ENCODE measurements around the gene TMEM88.

GRCh38 chr17:7857713-7858521 lies 3.1 kb downstream of the TMEM88 start, which contains the start of gene CYB5D1:
- TF ChIP-seq EZH2 (IDR thresholded peaks at IDR 0.05; ENCODE audit: insufficient read depth, poor library complexity, severe bottlenecking) (no peak), EZH2phosphoT487 (IDR thresholded peaks at IDR 0.05; ENCODE audit: insufficient read depth, low read depth) (no peak)
